Smooth muscle cell (in vitro differentiated cells): ENCODE data around the gene RAE1. TPM values are rescaled to one million over a fixed set of nuclear protein-coding genes. Genes with fewer than 3 reads are reported as not detected.

ENCODE experiments used
- DNase-seq: peaks from one replicate; lab custom pipeline; 2025; ENCODE audit not compliant: unreplicated experiment; lab: John Stamatoyannopoulos, UW
- H2AFZ ChIP-seq: fragments of 200-600 bp; sonication (generic); 2 replicates; pipeline ENCODE4 v1.6.0; 2016; ENCODE audit warnings: antibody characterized with exemption, low read depth, mild to moderate bottlenecking
- H3F3A ChIP-seq: fragments of 200-600 bp; sonication (generic); 2 replicates; pipeline ENCODE4 v1.6.0; 2017; ENCODE audit warnings: antibody characterized with exemption, low read depth
- H3K27ac ChIP-seq: fragments of 200-600 bp; sonication (generic); 2 replicates; pipeline ENCODE4 v1.5.1; 2016; ENCODE audit warnings: low read depth, mild to moderate bottlenecking
- H3K27me3 ChIP-seq: fragments of 200-600 bp; sonication (generic); 2 replicates; pipeline ENCODE4 v1.6.1; 2016; ENCODE audit warnings: low read depth, mild to moderate bottlenecking
- H3K36me3 ChIP-seq: fragments of 200-600 bp; sonication (generic); 2 replicates; pipeline ENCODE4 v1.5.1; 2016; ENCODE audit warnings: low read depth
- H3K4me1 ChIP-seq: fragments of 200-600 bp; sonication (generic); 2 replicates; pipeline ENCODE4 v1.5.1; 2016; ENCODE audit warnings: low read depth
- H3K4me2 ChIP-seq: fragments of 200-600 bp; sonication (generic); 2 replicates; pipeline ENCODE4 v1.6.0; 2016; ENCODE audit warnings: mild to moderate bottlenecking
- H3K4me3 ChIP-seq: fragments of 200-600 bp; sonication (generic); 2 replicates; pipeline ENCODE4 v1.5.1; 2016; ENCODE audit warnings: mild to moderate bottlenecking
- H3K79me2 ChIP-seq: fragments of 200-600 bp; sonication (generic); 2 replicates; pipeline ENCODE4 v1.6.0; 2016; ENCODE audit warnings: low read depth, mild to moderate bottlenecking
- H3K9ac ChIP-seq: fragments of 200-600 bp; sonication (generic); 2 replicates; pipeline ENCODE4 v1.6.0; 2016; ENCODE audit warnings: low read depth
- H3K9me3 ChIP-seq: fragments of 200-600 bp; sonication (generic); replicated peaks from 2 replicates; pipeline ENCODE4 v1.5.1; 2016; ENCODE audit warnings: low read depth
- H4K20me1 ChIP-seq: fragments of 200-600 bp; sonication (generic); 2 replicates; pipeline ENCODE4 v1.6.0; 2016; ENCODE audit warnings: low read depth
- WGBS: methylation state at CpG from one replicate; pipeline ENCODE4 v1.1.7; 2016; ENCODE audit warnings: low lambda C conversion rate; 5-methylcytosine and 5-hydroxymethylcytosine counted together
- polyA plus RNA-seq: library from polyadenylated mRNA; unstranded; fragments of >200 nt; fragmentation: Nextera tagmentation; extraction: Ambion mirVana; gene quantifications from 2 replicates; pipeline ENCODE4 v1.2.1, GENCODE V29; 2016
- total RNA-seq: library from RNA; depleted of rRNA; stranded (reverse); fragments of >200 nt; gene quantifications from 2 replicates; pipeline ENCODE4 v1.2.3, GENCODE V29; 2014
- TF ChIP-seq, protein P1 (sequence below): fragments of 200-600 bp; sonication (generic); IDR thresholded peaks from 2 replicates; pipeline ENCODE4 v1.5.1; 2017; ENCODE audit warnings: borderline replicate concordance, mild to moderate bottlenecking, antibody characterized with exemption; ENCODE audit not compliant: insufficient read depth, poor library complexity, severe bottlenecking

RAE1 gene
- total and polyA plus RNA-seq, 2 experiments from 2014 or later: 34.9 to 53.5 TPM

DNA sequence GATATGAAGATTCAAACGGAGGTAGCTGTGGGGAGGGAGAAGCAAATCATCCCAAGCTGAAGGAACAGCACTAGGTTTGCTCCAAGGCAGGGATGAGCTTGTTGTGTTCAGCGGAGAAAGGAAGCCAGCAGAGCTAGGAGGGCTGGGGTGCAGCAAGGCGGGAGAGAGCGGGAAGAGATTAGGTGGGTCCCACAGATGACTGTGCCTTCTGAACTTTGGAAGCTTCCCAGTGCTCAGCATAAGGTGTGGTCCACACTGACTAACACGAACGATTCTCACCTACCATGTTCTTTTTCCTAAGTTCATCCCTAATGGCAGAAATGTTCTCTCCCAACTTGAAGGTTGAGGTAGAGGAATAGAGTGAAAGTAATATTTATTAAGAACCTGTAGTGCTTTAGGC lies 1.2 kb downstream of the RAE1 start:
- H3K4me3 ChIP-seq: peak overlapping the region; percentile 86
- 70% methylated on average over 6 of the region's 6 CpGs for WGBS
- no peak for DNase-seq
- H3K27me3 ChIP-seq: no peaks in the 10 kb centered on the region
- H2AFZ ChIP-seq: no peak overlapping the region
- H4K20me1 ChIP-seq: peaks cover 26% of the 10 kb centered on the region
- no peak overlapping the region for H3K27ac ChIP-seq
- no peaks in the 10 kb centered on the region for H3K9me3 ChIP-seq
- H3K9ac ChIP-seq: no peak overlapping the region
- H3K79me2 ChIP-seq: peaks cover 35% of the 10 kb centered on the region
- TF ChIP-seq, protein P1, sequence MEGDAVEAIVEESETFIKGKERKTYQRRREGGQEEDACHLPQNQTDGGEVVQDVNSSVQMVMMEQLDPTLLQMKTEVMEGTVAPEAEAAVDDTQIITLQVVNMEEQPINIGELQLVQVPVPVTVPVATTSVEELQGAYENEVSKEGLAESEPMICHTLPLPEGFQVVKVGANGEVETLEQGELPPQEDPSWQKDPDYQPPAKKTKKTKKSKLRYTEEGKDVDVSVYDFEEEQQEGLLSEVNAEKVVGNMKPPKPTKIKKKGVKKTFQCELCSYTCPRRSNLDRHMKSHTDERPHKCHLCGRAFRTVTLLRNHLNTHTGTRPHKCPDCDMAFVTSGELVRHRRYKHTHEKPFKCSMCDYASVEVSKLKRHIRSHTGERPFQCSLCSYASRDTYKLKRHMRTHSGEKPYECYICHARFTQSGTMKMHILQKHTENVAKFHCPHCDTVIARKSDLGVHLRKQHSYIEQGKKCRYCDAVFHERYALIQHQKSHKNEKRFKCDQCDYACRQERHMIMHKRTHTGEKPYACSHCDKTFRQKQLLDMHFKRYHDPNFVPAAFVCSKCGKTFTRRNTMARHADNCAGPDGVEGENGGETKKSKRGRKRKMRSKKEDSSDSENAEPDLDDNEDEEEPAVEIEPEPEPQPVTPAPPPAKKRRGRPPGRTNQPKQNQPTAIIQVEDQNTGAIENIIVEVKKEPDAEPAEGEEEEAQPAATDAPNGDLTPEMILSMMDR: no peak
- peaks cover 5% of the 10 kb centered on the region for H3F3A ChIP-seq
- H3K4me2 ChIP-seq: peak overlapping the region; percentile 89
- peaks cover 6% of the 10 kb centered on the region for H3K4me1 ChIP-seq
- peaks cover 13% of the 10 kb centered on the region for H3K36me3 ChIP-seq

GRCh38 chr20:57353351-57353750 lies 2.3 kb downstream of the RAE1 start:
- 96% methylated on average over 9 of the region's 9 CpGs for WGBS
- H3F3A ChIP-seq: peaks cover 5% of the 10 kb centered on the region
- no peaks in the 10 kb centered on the region for H3K27me3 ChIP-seq
- TF ChIP-seq, protein P1: no peak
- DNase-seq: no peak
- no peak overlapping the region for H2AFZ ChIP-seq
- H3K9ac ChIP-seq: no peak overlapping the region
- H3K27ac ChIP-seq: no peak overlapping the region
- H3K4me3 ChIP-seq: no peak overlapping the region
- peaks cover 26% of the 10 kb centered on the region for H4K20me1 ChIP-seq
- no peak overlapping the region for H3K4me2 ChIP-seq
- H3K36me3 ChIP-seq: peaks cover 13% of the 10 kb centered on the region
- H3K9me3 ChIP-seq: no peaks in the 10 kb centered on the region
- H3K4me1 ChIP-seq: peaks cover 6% of the 10 kb centered on the region
- peaks cover 35% of the 10 kb centered on the region for H3K79me2 ChIP-seq

- no peaks in the 10 kb centered on the region for H3K4me1 ChIP-seq
- no peak for DNase-seq
- H3K27ac ChIP-seq: no peak overlapping the region
- no peak overlapping the region for H2AFZ ChIP-seq
- H4K20me1 ChIP-seq: peaks cover 16% of the 10 kb centered on the region
- 89% methylated on average over 6 of the region's 6 CpGs for WGBS
- H3K79me2 ChIP-seq: peaks cover 14% of the 10 kb centered on the region
- no peaks in the 10 kb centered on the region for H3K27me3 ChIP-seq
- H3F3A ChIP-seq: no peaks in the 10 kb centered on the region
- peaks cover 14% of the 10 kb centered on the region for H3K36me3 ChIP-seq
- H3K4me2 ChIP-seq: no peak overlapping the region
- H3K4me3 ChIP-seq: no peak overlapping the region
- H3K9ac ChIP-seq: no peak overlapping the region
- TF ChIP-seq, protein P1: no peak
- H3K9me3 ChIP-seq: no peaks in the 10 kb centered on the region
These were observed 10.5 kb downstream of the RAE1 start for GRCh38 chr20:57361517-57361916.

DNA sequence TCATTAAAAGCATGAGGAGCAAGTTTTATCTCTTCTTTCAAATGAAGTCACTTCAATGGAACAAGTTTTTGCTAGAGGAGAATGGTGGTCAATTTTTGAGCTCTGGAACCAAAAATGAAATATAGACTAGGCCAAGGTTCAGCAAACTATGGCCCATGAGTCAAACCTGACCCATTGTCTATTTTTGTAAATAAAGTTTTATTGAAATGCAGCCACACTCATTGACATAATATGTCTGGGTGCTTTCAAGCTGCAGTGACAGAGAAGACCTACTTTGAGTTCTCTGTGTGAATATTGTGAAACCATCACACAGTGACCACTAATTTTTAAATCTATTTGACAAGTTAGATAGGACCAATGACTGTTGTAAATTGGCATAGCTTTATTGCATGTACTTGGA lies 13.4 kb downstream of the RAE1 start:
- Histone ChIP-seq H3K79me2 (peaks cover 14% of the 10 kb centered on the region), H3K27ac (no peak overlapping the region), H3F3A (no peaks in the 10 kb centered on the region), H3K9me3 (no peaks in the 10 kb centered on the region), H3K9ac (no peak overlapping the region), H2AFZ (no peak overlapping the region), H3K4me1 (no peaks in the 10 kb centered on the region), H3K4me3 (no peak overlapping the region), H4K20me1 (peaks cover 21% of the 10 kb centered on the region), H3K36me3 (peaks cover 34% of the 10 kb centered on the region), H3K27me3 (no peaks in the 10 kb centered on the region), H3K4me2 (no peak overlapping the region)
- DNase-seq: no peak
- TF ChIP-seq, protein P1: no peak
